ENCODE results near the gene P3H4. TPM values are rescaled to one million over a fixed set of nuclear protein-coding genes. Genes with fewer than 3 reads are reported as not detected.
"Not testable (repeated sequence)": the region's sequence is repeated elsewhere in the genome, so short reads cannot be mapped to it uniquely, and the experiment has no call there.

Gene P3H4, protein sequence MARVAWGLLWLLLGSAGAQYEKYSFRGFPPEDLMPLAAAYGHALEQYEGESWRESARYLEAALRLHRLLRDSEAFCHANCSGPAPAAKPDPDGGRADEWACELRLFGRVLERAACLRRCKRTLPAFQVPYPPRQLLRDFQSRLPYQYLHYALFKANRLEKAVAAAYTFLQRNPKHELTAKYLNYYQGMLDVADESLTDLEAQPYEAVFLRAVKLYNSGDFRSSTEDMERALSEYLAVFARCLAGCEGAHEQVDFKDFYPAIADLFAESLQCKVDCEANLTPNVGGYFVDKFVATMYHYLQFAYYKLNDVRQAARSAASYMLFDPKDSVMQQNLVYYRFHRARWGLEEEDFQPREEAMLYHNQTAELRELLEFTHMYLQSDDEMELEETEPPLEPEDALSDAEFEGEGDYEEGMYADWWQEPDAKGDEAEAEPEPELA
- 1 to 10 TPM; 3.4 to 3.8 TPM for total RNA-seq

GRCh38 chr17:41811549-41812380 is at the start of gene P3H4:
Gene P3H4 (minus strand): TSS chr17:41811949. CDS start chr17:41811915, 34 bp downstream.
- Mint-ChIP-seq H3K27me3 (ENCODE audit: low read depth) (peaks cover 12% of the 10 kb centered on the region), H3K36me3 (ENCODE audit: insufficient read depth in 2 of 2) (peaks cover 0 to 2% of the 10 kb centered on the region in 2 donors), H3K4me1 (ENCODE audit: low read depth) (peaks cover 32% of the 10 kb centered on the region), H3K9me3 (no peaks in the 10 kb centered on the region), H3K27ac (peak within 1 kb of the TSS; percentile 29), H3K4me3 (peak within 1 kb of the TSS; percentile 98 to 99)
- DNase-seq (peak; percentile 81 to 83), ATAC-seq (replicated peaks in 1 of 2) (peak; percentile 89 to 90)

DNA sequence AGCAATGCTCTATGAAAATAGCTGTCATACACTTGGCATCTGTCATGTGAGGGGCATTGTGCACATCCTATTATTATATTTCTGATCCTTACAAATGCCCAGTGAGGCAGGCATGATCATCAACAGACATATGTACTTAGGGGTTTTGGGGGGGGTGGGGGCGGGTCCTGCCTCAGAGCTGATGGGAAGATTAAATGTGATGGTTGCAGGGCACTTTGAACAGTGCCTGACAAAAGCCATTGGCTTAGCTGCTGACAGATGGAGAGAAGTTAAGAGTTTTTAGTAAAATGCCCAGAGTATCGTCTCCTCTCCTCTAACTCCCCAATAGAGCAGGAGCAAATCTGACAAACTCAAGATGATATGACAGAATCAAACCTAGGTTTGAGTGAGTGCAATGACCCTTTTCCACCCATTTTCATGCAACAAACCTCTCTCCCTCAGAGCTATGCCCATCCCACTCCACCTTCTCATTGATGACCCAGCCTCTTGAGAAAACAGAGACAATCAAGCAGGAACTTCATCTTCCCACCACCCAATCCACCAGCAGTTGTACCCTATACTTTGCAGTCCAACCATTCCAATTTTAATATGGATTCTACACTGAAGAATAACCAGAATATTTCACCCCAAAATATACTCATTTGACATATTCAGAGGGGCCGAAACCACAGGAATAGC is 48.6 kb upstream of the P3H4 start:
- Mint-ChIP-seq H3K4me1 (ENCODE audit: low read depth) (peaks cover 21% of the 10 kb centered on the region), H3K36me3 (ENCODE audit: insufficient read depth in 2 of 2) (no peaks in the 10 kb centered on the region), H3K27me3 (ENCODE audit: low read depth) (no peaks in the 10 kb centered on the region), H3K4me3 (peak overlapping the region in 1 of 2 donors; percentile 20), H3K9me3 (no peaks in the 10 kb centered on the region), H3K27ac (peak overlapping the region; percentile 14)
- ATAC-seq (replicated peaks in 1 of 2), result no peak
- DNase-seq, result no peak

GRCh38 chr17:41851382-41851781 is 39.6 kb upstream of the P3H4 start:
- DNase-seq; H3K27ac Mint-ChIP-seq; ATAC-seq (replicated peaks in 1 of 2); H3K4me3 Mint-ChIP-seq; H3K27me3 Mint-ChIP-seq (ENCODE audit: low read depth); H3K9me3 Mint-ChIP-seq; H3K36me3 Mint-ChIP-seq (ENCODE audit: insufficient read depth in 2 of 2): not testable (repeated sequence)
- H3K4me1 Mint-ChIP-seq (ENCODE audit: low read depth), result peaks cover 42% of the 10 kb centered on the region

GRCh38 chr17:41849251-41849990 is 37.7 kb upstream of the P3H4 start:
- DNase-seq (no peak), ATAC-seq (replicated peaks in 1 of 2) (no peak)
- Mint-ChIP-seq H3K9me3 (no peaks in the 10 kb centered on the region), H3K27ac (no peak overlapping the region), H3K4me1 (ENCODE audit: low read depth) (peaks cover 42% of the 10 kb centered on the region), H3K36me3 (ENCODE audit: insufficient read depth in 2 of 2) (peaks cover 2 to 6% of the 10 kb centered on the region in 2 donors), H3K4me3 (no peak overlapping the region), H3K27me3 (ENCODE audit: low read depth) (no peaks in the 10 kb centered on the region)

DNA sequence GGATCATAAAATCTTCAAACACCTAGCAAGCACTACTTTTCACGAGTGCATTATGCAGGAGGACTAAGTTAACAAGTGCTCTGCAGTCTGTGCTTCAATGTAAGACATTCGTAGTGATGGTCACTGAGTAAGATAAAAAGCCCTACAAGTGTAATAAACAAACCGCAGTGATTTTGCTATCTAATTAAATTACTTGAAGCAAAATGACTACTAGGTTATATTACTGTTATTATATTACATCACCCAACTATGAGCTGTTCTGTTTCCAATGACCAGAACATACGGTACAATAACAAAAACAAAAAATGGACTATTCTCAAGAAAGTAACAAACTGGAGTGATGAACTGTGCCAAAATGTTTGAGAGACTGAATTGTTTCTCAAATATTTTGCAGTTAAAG is 37.0 kb upstream of the P3H4 start:
- Mint-ChIP-seq H3K27me3 (ENCODE audit: low read depth) (no peaks in the 10 kb centered on the region), H3K27ac (no peak overlapping the region), H3K4me1 (ENCODE audit: low read depth) (peaks cover 41% of the 10 kb centered on the region), H3K36me3 (ENCODE audit: insufficient read depth in 2 of 2) (peaks cover 2 to 5% of the 10 kb centered on the region in 2 donors), H3K9me3 (no peaks in the 10 kb centered on the region), H3K4me3 (no peak overlapping the region)
- ATAC-seq (replicated peaks in 1 of 2), result no peak
- no peak for DNase-seq

DNA sequence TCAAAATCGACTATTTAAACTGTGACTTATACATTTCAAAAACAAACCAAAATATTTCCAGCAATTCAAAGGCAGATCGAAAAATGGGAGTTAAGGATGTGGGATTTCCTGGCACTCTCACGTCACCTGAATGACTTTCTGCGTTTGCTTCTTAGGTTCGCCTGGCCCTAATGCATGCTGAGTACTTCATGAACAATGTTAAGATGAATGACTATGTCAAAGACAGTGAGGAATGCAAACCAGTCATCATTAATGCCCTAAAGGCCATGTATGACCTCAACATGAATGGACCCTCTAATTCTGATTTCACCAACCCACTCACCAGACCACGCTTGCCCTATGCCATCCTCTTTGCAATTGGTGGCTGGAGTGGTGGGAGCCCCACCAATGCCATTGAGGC is 33.2 kb upstream of the P3H4 start:
- H3K36me3 Mint-ChIP-seq (ENCODE audit: insufficient read depth in 2 of 2), result peaks cover 0 to 2% of the 10 kb centered on the region in 2 donors
- no peak for DNase-seq
- ATAC-seq (replicated peaks in 1 of 2), result no peak
- H3K27ac Mint-ChIP-seq, result no peak overlapping the region
- no peaks in the 10 kb centered on the region for H3K27me3 Mint-ChIP-seq (ENCODE audit: low read depth)
- H3K9me3 Mint-ChIP-seq, result no peaks in the 10 kb centered on the region
- no peak overlapping the region for H3K4me3 Mint-ChIP-seq
- peaks cover 11% of the 10 kb centered on the region for H3K4me1 Mint-ChIP-seq (ENCODE audit: low read depth)

DNA sequence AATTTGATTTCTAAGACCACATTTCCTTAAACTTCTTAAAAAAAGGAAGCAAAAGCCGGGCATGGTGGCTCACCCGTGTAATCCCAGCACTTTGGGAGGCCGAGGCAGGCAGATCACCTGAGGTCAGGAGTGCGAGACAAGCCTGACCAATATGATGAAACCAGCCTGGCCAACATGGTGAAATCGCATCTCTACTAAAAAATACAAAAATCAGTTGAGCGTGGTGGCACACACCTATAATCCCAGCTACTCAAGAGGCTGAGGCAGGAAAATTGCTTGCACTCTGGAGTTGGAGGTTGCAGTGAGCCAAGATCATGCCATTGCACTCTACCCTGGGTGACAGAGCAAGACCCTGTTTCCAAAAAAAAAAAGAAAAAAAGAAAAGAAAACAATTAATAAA is 29.0 kb upstream of the P3H4 start:
- not testable (repeated sequence) for ATAC-seq (replicated peaks in 1 of 2)

DNA sequence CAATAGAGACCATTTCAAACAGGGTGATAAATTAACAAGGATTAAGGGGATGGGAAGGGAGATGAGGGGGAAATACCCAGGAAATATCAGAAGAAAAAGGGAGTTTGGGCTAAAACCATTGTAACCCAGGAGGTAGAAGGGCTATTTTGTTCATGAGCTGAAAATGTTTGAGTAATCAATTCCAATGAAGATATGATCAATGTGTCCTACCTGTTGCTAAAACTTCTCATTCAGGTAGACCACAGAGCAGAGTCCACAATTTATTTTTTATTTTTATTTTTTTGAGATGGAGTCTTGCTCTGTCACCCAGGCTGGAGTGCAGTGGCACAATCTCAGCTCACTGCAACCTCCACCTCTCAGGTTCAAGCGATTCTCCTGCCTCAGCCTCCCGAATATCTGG is 27.7 kb upstream of the P3H4 start:
- H3K4me3 Mint-ChIP-seq; H3K36me3 Mint-ChIP-seq (ENCODE audit: insufficient read depth in 2 of 2); H3K27ac Mint-ChIP-seq; H3K9me3 Mint-ChIP-seq; DNase-seq; ATAC-seq (replicated peaks in 1 of 2): not testable (repeated sequence)
- peaks cover 10% of the 10 kb centered on the region for H3K27me3 Mint-ChIP-seq (ENCODE audit: low read depth)
- H3K4me1 Mint-ChIP-seq (ENCODE audit: low read depth), result peaks cover 17% of the 10 kb centered on the region

More for the DNA sequence above, 29.0 kb upstream of the P3H4 start:
- H3K9me3 Mint-ChIP-seq; DNase-seq; H3K27ac Mint-ChIP-seq; H3K4me3 Mint-ChIP-seq; H3K36me3 Mint-ChIP-seq (ENCODE audit: insufficient read depth in 2 of 2); H3K4me1 Mint-ChIP-seq (ENCODE audit: low read depth): not testable (repeated sequence)
- H3K27me3 Mint-ChIP-seq (ENCODE audit: low read depth), result peaks cover 10% of the 10 kb centered on the region

GRCh38 chr17:41837761-41838538 is 26.2 kb upstream of the P3H4 start, which contains the start of gene KLHL10:
Gene KLHL10 (plus strand): TSS chr17:41837825. CDS start chr17:41837933, 108 bp downstream.
- Mint-ChIP-seq H3K36me3 (ENCODE audit: insufficient read depth in 2 of 2) (no peaks in the 10 kb centered on the region), H3K4me1 (ENCODE audit: low read depth) (peaks cover 18% of the 10 kb centered on the region), H3K9me3 (no peaks in the 10 kb centered on the region), H3K27ac (no peak within 1 kb of the TSS), H3K4me3 (peak within 1 kb of the TSS; percentile 81 to 86), H3K27me3 (ENCODE audit: low read depth) (peaks cover 10% of the 10 kb centered on the region)
- ATAC-seq (replicated peaks in 1 of 2) (no peak), DNase-seq (no peak)

DNA sequence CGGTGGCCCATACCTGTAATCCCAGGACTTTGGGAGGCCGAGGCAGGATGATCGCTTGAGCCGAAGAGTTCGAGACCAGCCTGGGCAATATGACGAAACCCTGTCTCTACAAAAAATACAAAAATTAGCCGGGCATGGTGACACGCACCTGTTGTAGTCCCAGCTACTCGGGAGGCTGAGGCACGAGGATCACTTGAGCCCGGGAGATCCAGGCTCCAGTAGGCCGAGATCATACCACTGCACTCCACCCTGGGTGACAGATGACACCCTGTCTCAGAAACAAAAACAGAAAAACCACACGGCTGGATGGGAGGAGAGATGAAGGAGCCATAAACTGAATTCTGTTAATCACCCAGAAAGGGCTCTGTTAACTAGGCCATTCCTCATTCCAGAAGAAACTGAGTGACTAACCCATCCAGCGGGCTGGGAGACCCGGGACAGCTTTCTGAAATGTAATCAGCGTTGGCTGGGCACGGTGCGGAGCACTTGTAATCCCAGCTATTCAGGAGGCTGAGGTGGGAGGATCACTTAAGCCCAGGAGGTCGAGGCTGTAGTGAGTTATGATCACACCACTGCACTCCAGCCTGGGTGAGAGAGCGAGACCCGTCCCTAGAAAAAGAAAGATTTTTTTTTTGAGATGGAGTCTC is 24.9 kb upstream of the P3H4 start:
- no peaks in the 10 kb centered on the region for H3K9me3 Mint-ChIP-seq
- H3K4me1 Mint-ChIP-seq (ENCODE audit: low read depth), result peaks cover 18% of the 10 kb centered on the region
- DNase-seq, result no peak
- H3K36me3 Mint-ChIP-seq (ENCODE audit: insufficient read depth in 2 of 2), result peaks cover 0 to 1% of the 10 kb centered on the region in 2 donors
- peaks cover 10% of the 10 kb centered on the region for H3K27me3 Mint-ChIP-seq (ENCODE audit: low read depth)
- no peak overlapping the region for H3K27ac Mint-ChIP-seq
- H3K4me3 Mint-ChIP-seq, result peak overlapping the region; percentile 81 to 86
- ATAC-seq (replicated peaks in 1 of 2), result no peak

GRCh38 chr17:41835800-41836549 is 24.2 kb upstream of the P3H4 start, which contains the start of gene NT5C3B:
Gene NT5C3B (minus strand): TSS chr17:41836232. CDS start chr17:41836193, 39 bp downstream.
- Mint-ChIP-seq H3K27me3 (ENCODE audit: low read depth) (peaks cover 10% of the 10 kb centered on the region), H3K36me3 (ENCODE audit: insufficient read depth in 2 of 2) (peaks cover 0 to 1% of the 10 kb centered on the region in 2 donors), H3K27ac (no peak within 1 kb of the TSS), H3K9me3 (no peaks in the 10 kb centered on the region), H3K4me3 (peak within 1 kb of the TSS; percentile 81 to 86), H3K4me1 (ENCODE audit: low read depth) (peaks cover 18% of the 10 kb centered on the region)
- DNase-seq, result peak; percentile 68 to 69
- ATAC-seq (replicated peaks in 1 of 2), result peak; percentile 88 to 93
